ENCODE results near the gene RECQL. TPM values are rescaled to one million over a fixed set of nuclear protein-coding genes. Genes with fewer than 3 reads are reported as not detected.

Gene RECQL
- polyA plus RNA-seq, 3 donors = 16.0 to 21.7 (median 18.6) TPM

DNA sequence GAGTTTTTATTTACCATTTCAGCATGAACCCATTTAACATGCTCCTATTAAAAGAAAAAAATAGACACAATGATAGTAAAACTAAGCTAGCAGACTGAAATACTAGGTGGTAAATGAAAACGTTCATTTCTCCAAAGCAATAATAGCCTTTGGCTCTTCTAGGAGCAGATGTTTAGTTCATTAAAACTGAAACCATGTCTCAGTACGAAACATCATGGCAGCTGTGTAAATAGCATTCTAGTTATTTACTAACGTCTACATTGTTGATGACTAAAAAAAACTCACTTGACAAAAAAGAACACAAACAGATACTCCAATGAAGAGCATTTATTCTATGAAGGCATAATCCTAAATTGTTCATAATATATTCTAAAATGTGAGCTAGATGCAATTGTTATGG is 17.9 kb downstream of the RECQL start:
- no CpG with 5 or more reads among the region's 3 CpGs for WGBS (ENCODE audit: insufficient coverage)
- Mint-ChIP-seq H3K27me3 (ENCODE audit: low read depth in 3 of 3) (no peaks in the 10 kb centered on the region), H3K36me3 (peaks cover 22 to 24% of the 10 kb centered on the region in 2 donors), H3K27ac (no peak overlapping the region), H3K9me3 (no peaks in the 10 kb centered on the region), H3K4me1 (no peaks in the 10 kb centered on the region), H3K4me3 (no peak overlapping the region)
- TF ChIP-seq, protein P1, sequence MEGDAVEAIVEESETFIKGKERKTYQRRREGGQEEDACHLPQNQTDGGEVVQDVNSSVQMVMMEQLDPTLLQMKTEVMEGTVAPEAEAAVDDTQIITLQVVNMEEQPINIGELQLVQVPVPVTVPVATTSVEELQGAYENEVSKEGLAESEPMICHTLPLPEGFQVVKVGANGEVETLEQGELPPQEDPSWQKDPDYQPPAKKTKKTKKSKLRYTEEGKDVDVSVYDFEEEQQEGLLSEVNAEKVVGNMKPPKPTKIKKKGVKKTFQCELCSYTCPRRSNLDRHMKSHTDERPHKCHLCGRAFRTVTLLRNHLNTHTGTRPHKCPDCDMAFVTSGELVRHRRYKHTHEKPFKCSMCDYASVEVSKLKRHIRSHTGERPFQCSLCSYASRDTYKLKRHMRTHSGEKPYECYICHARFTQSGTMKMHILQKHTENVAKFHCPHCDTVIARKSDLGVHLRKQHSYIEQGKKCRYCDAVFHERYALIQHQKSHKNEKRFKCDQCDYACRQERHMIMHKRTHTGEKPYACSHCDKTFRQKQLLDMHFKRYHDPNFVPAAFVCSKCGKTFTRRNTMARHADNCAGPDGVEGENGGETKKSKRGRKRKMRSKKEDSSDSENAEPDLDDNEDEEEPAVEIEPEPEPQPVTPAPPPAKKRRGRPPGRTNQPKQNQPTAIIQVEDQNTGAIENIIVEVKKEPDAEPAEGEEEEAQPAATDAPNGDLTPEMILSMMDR (IDR thresholded peaks at IDR 0.05) = no peak
- Histone ChIP-seq H3K4me3 (replicated peaks in 1 of 3; ENCODE audit: low read depth in 2 of 3, low read length in 3 of 3) (no peak overlapping the region), H3K27ac (ENCODE audit: low read depth in 1 of 2, low read length in 2 of 2) (no peak overlapping the region), H3K36me3 (replicated peaks in 1 of 2; ENCODE audit: control insufficient read depth in 1 of 2, insufficient read depth in 2 of 2, low read length in 2 of 2) (peaks cover 69 to 96% of the 10 kb centered on the region in 2 donors), H3K9me3 (replicated peaks in 1 of 2; ENCODE audit: control insufficient read depth in 1 of 2, insufficient read depth in 1 of 2, low read length in 2 of 2) (no peaks in the 10 kb centered on the region), H3K27me3 (ENCODE audit: control insufficient read depth in 2 of 2, insufficient read depth in 2 of 2, low read length in 2 of 2) (no peaks in the 10 kb centered on the region), H3K4me2 (replicated peaks; ENCODE audit: extremely low read depth, low read length, poor library complexity, severe bottlenecking) (no peak overlapping the region), H3K9ac (ENCODE audit: insufficient read depth, low read length, poor library complexity, severe bottlenecking) (no peak overlapping the region), H4K20me1 (ENCODE audit: insufficient read depth, low read length) (no peaks in the 10 kb centered on the region), H3K4me1 (ENCODE audit: control insufficient read depth in 1 of 2, insufficient read depth in 2 of 2, low read length in 2 of 2) (no peaks in the 10 kb centered on the region), H3K79me2 (ENCODE audit: insufficient read depth, low read length) (no peaks in the 10 kb centered on the region), H2AFZ (ENCODE audit: insufficient read depth, low read depth, low read length, poor library complexity, severe bottlenecking) (no peak overlapping the region)
- intact Hi-C loops (cut with micrococcal nuclease) = no loop called here
- no peak for DNase-seq

DNA sequence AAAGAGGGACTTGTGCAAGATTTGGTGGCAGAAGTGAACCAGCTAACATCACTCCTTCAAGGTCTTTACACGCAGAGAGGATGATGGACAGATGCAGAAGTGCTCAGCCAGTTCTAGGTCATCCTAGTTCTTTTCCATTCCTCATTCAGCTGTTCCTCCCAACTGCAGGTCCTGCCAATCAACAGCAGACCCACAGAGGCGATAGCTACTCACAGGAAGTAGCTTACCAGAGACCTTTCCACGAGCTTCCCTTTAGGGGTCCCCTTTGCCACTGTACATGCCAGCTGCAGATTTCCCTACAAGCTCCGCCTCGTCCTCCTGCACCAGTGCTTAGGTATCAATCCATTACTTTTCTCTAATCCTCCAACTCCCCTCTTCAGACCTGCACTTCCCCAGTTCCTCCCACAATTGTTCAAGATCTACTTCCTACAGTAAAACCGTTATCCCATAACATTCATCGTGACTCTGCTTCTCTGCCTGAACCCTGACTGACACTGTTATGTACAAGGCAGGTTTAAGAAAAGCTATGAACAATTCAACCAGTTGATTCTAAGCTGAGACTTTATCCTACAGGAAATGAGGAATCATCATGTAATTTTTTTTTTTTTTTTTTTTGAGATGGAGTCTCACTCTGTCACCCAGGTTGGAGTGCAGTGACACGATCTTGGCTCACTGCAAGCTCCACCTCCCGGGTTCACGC is 22.5 kb downstream of the RECQL start:
- H3K9ac ChIP-seq (ENCODE audit: insufficient read depth, low read length, poor library complexity, severe bottlenecking) = no peak overlapping the region
- TF ChIP-seq, protein P1 (IDR thresholded peaks at IDR 0.05) = no peak
- intact Hi-C loops (cut with micrococcal nuclease) = no loop called here
- H3K27me3 Mint-ChIP-seq (ENCODE audit: low read depth in 3 of 3) = no peaks in the 10 kb centered on the region
- H2AFZ ChIP-seq (ENCODE audit: insufficient read depth, low read depth, low read length, poor library complexity, severe bottlenecking) = no peak overlapping the region
- H3K27me3 ChIP-seq (ENCODE audit: control insufficient read depth in 2 of 2, insufficient read depth in 2 of 2, low read length in 2 of 2) = no peaks in the 10 kb centered on the region
- no peak for DNase-seq
- H3K79me2 ChIP-seq (ENCODE audit: insufficient read depth, low read length) = no peaks in the 10 kb centered on the region
- no peaks in the 10 kb centered on the region for H4K20me1 ChIP-seq (ENCODE audit: insufficient read depth, low read length)
- H3K4me1 ChIP-seq (ENCODE audit: control insufficient read depth in 1 of 2, insufficient read depth in 2 of 2, low read length in 2 of 2) = no peaks in the 10 kb centered on the region
- H3K4me3 ChIP-seq (replicated peaks in 1 of 3; ENCODE audit: low read depth in 2 of 3, low read length in 3 of 3) = no peak overlapping the region
- no peak overlapping the region for H3K4me2 ChIP-seq (replicated peaks; ENCODE audit: extremely low read depth, low read length, poor library complexity, severe bottlenecking)
- 51% methylated on average over 6 of the region's 10 CpGs for WGBS (ENCODE audit: insufficient coverage)
- H3K27ac ChIP-seq (ENCODE audit: low read depth in 1 of 2, low read length in 2 of 2) = peak overlapping the region in 1 of 2 donors; percentile 11
- no peaks in the 10 kb centered on the region for H3K9me3 ChIP-seq (replicated peaks in 1 of 2; ENCODE audit: control insufficient read depth in 1 of 2, insufficient read depth in 1 of 2, low read length in 2 of 2)
- H3K27ac Mint-ChIP-seq = no peak overlapping the region
- H3K4me3 Mint-ChIP-seq = no peak overlapping the region
- H3K36me3 Mint-ChIP-seq = peaks cover 1 to 32% of the 10 kb centered on the region in 2 donors
- peaks cover 94 to 98% of the 10 kb centered on the region in 2 donors for H3K36me3 ChIP-seq (replicated peaks in 1 of 2; ENCODE audit: control insufficient read depth in 1 of 2, insufficient read depth in 2 of 2, low read length in 2 of 2)
- no peaks in the 10 kb centered on the region for H3K4me1 Mint-ChIP-seq
- no peaks in the 10 kb centered on the region for H3K9me3 Mint-ChIP-seq

Measured in CD14-positive monocyte (primary cell).